PFSK-1 (cell line): ENCODE measurements around the gene ARNT2.

Experiments
- FOXP2 ChIP-seq: optimal IDR thresholded peaks from 2 replicates; pipeline ENCODE3; 2011; ENCODE audit warnings: borderline replicate concordance, control low read depth, inconsistent platforms; ENCODE audit not compliant: insufficient read depth; ENCODE audit errors: extremely low read length, extremely low read depth
- POLR2AphosphoS5 ChIP-seq: IDR thresholded peaks from 2 replicates; pipeline ENCODE4 v1.6.1; 2012; ENCODE audit warnings: low read depth, mild to moderate bottlenecking, control low read depth, low read length, moderate library complexity
- TAF1 ChIP-seq: IDR thresholded peaks from 2 replicates; pipeline ENCODE4 v1.6.1; 2012; ENCODE audit warnings: low read length, control low read depth, borderline replicate concordance; ENCODE audit not compliant: insufficient read depth
- TF ChIP-seq, protein P1 (sequence below), 2 experiments: IDR thresholded peaks; 2 replicates each; pipeline versions ENCODE4 v1.6.1 to v1.8.0; 2011 to 2012; ENCODE audit warnings: low read depth in 2 of 2, low read length in 2 of 2, control low read depth in 1 of 2, inconsistent platforms in 1 of 2, mild to moderate bottlenecking in 1 of 2, moderate library complexity in 1 of 2; ENCODE audit not compliant: insufficient read depth in 1 of 2

DNA sequence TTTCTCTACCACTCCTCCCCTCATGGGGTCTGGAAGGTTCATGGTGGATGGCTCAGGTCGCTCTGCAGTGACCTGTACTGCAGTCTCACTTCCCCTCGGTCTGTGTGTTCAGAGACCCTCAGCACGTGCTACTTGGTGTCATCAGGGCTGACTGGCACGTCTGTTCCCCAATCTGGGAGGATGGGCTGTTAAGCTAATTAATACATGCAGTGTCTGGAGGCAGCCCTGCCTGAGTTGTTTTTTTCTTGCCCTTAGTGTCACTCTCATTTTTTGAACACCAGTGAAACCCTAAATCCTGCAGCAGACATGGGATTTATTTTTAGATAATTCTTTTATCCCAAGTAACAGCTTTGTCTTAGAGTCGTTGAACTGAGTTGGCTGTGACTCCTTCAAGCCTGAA lies 64.6 kb downstream of the ARNT2 start:
- TF ChIP-seq POLR2AphosphoS5, result no peak
- no peak for TF ChIP-seq FOXP2
- TF ChIP-seq TAF1, result no peak
- TF ChIP-seq, protein P1, sequence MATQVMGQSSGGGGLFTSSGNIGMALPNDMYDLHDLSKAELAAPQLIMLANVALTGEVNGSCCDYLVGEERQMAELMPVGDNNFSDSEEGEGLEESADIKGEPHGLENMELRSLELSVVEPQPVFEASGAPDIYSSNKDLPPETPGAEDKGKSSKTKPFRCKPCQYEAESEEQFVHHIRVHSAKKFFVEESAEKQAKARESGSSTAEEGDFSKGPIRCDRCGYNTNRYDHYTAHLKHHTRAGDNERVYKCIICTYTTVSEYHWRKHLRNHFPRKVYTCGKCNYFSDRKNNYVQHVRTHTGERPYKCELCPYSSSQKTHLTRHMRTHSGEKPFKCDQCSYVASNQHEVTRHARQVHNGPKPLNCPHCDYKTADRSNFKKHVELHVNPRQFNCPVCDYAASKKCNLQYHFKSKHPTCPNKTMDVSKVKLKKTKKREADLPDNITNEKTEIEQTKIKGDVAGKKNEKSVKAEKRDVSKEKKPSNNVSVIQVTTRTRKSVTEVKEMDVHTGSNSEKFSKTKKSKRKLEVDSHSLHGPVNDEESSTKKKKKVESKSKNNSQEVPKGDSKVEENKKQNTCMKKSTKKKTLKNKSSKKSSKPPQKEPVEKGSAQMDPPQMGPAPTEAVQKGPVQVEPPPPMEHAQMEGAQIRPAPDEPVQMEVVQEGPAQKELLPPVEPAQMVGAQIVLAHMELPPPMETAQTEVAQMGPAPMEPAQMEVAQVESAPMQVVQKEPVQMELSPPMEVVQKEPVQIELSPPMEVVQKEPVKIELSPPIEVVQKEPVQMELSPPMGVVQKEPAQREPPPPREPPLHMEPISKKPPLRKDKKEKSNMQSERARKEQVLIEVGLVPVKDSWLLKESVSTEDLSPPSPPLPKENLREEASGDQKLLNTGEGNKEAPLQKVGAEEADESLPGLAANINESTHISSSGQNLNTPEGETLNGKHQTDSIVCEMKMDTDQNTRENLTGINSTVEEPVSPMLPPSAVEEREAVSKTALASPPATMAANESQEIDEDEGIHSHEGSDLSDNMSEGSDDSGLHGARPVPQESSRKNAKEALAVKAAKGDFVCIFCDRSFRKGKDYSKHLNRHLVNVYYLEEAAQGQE (IDR thresholded peaks at IDR 0.05; ENCODE audit: insufficient read depth in 1 of 2, low read depth in 2 of 2, low read length in 2 of 2), result no peak
